KOPT-K1 (cell line): ENCODE measurements around the gene MRTO4.
"Not testable (repeated sequence)": the region's sequence is repeated elsewhere in the genome, so short reads cannot be mapped to it uniquely, and the experiment has no call there.

Source experiments
- H3K27ac ChIP-seq: fragments of 200-600 bp; sonication (generic); 2 replicates; pipeline ENCODE4 v1.5.1; 2016; ENCODE audit warnings: antibody characterized with exemption, mild to moderate bottlenecking, low read depth, low read length; ENCODE audit not compliant: poor library complexity, severe bottlenecking
- H3K36me3 ChIP-seq: fragments of 200-600 bp; sonication (generic); 2 replicates; pipeline ENCODE4 v1.5.1; 2017; ENCODE audit warnings: antibody characterized with exemption, mild to moderate bottlenecking, low read length, moderate library complexity; ENCODE audit not compliant: insufficient read depth
- H3K9me3 ChIP-seq: fragments of 200-600 bp; sonication (generic); 2 replicates; pipeline ENCODE4 v1.5.1; 2017; ENCODE audit warnings: antibody characterized with exemption, low read length, mild to moderate bottlenecking; ENCODE audit not compliant: insufficient read depth, poor library complexity, severe bottlenecking

MRTO4 gene

DNA sequence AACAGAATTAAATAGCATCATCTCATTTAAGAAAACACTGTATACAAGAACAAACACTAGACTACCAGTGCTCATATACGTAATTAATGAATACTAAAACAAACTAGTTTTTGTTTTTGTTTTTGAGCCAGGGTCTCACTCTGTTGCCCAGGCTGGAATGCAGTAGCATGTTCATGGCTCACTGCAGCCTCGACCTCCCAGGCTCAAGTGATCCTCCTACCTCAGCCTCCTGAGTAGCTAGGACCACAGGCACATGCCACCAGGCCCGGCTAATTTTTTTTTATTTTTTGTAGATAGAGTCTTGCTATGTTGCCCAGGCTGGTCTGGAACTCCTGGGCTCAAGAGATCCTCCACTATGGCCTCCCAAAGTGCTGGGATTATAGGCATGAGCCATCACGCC lies 35.0 kb upstream of the MRTO4 start:
- not testable (repeated sequence) for H3K9me3 ChIP-seq, H3K27ac ChIP-seq
- peaks cover 96% of the 10 kb centered on the region for H3K36me3 ChIP-seq

- peaks cover 100% of the 10 kb centered on the region for H3K36me3 ChIP-seq
- no peaks in the 10 kb centered on the region for H3K9me3 ChIP-seq
- no peak overlapping the region for H3K27ac ChIP-seq
Measured at GRCh38 chr1:19219451-19219850, 32.2 kb upstream of the MRTO4 start.

- H3K9me3 ChIP-seq: no peaks in the 10 kb centered on the region
- H3K36me3 ChIP-seq: peaks cover 100% of the 10 kb centered on the region
- H3K27ac ChIP-seq: no peak overlapping the region
Measured at GRCh38 chr1:19220080-19220846, 31.3 kb upstream of the MRTO4 start.

- Histone ChIP-seq H3K9me3 (no peaks in the 10 kb centered on the region), H3K27ac (no peak overlapping the region), H3K36me3 (peaks cover 100% of the 10 kb centered on the region)
Measured at GRCh38 chr1:19220991-19221390, 30.6 kb upstream of the MRTO4 start.

DNA sequence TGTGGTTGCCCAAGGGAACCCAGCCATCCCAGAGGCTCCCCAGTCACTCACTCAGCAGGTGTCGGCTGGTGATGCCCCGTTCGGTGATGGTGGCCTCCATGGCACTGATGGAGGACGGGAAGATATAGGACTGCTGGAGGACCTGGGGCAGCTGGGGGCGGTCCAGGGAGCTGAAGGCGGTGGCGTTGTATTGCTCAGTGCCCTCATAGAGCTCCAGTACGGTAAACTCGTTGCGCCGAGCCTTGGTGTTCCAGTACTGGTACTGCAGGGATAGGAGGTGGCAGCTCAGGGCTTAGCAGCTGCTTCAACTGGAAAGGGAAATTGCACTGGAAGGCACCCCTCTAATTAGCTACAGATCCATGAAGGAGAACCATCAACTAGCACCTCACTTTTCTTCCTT lies 29.0 kb upstream of the MRTO4 start:
- Histone ChIP-seq H3K36me3 (peaks cover 99% of the 10 kb centered on the region), H3K27ac (no peak overlapping the region)

DNA sequence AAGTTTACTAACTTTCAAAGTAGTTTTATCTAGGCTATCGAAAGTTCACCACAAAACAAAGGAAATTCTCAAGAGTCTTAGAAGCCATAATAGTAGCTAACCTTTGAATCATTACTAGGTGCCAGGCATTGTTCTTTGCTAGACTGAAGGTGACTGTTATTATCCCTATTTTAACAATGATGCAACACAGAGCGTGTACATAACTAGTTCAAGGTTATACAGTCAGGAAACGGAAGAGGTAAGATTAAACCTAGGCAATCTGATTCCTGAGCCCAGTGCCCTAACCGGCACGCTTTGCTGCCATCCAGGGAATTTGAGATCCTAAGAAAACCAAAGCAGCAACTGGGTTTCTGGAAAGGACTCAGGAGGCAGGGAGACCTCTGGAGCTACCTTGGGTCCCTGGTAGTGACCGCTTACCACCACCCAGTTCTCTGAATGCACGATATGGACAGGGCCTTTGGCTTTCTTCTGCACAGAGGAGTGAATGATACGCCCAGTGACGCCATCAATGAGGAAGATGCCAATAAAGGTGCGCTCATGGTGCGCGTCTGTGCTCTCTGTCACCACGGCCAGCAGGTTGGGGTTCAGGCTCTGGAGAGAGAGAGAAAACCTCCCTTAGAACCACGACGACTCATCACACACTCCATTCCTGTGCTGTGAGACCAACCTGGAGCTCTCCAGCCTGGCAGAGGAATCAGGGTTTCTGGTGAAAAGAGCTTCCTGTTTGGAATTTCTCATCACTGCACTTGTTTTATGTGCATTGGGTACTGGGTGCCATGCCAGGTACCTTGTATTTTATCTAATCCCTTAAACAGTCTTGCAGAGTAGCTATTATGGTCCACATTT lies 28.4 kb upstream of the MRTO4 start:
- H3K36me3 ChIP-seq: peaks cover 99% of the 10 kb centered on the region
- no peak overlapping the region for H3K27ac ChIP-seq
- no peaks in the 10 kb centered on the region for H3K9me3 ChIP-seq

More for the DNA sequence above, 29.0 kb upstream of the MRTO4 start:
- H3K9me3 ChIP-seq: no peaks in the 10 kb centered on the region

GRCh38 chr1:19229229-19229628 lies 22.4 kb upstream of the MRTO4 start:
- no peak overlapping the region for H3K27ac ChIP-seq
- H3K36me3 ChIP-seq: peaks cover 99% of the 10 kb centered on the region
- H3K9me3 ChIP-seq: no peaks in the 10 kb centered on the region

DNA sequence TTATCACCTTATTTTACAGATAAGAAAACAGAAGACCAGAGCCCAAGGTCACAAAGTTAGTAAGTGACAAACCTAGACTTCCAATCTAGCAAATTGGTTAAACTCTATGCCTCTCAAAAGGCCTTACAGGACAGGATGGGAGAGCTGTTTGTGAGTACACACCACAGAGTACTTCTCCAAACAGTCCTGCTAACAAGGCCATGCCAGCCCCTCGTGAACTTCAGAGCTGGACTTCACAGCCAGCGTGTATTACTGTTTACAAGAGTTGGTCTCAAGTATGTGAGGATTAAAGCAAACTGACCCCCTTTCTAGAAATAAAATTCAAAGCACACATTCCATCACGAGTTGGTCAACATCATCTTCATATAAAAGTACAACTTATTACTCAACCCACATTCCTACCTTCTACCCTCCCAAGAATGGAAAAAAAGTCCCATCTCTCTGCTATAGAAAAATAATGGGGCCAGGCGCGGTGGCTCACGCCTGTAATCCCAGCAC lies 21.7 kb upstream of the MRTO4 start:
- no peaks in the 10 kb centered on the region for H3K9me3 ChIP-seq
- no peak overlapping the region for H3K27ac ChIP-seq
- H3K36me3 ChIP-seq: peaks cover 99% of the 10 kb centered on the region

- H3K27ac ChIP-seq, H3K9me3 ChIP-seq: not testable (repeated sequence)
- H3K36me3 ChIP-seq: peaks cover 96% of the 10 kb centered on the region
Measured at GRCh38 chr1:19231736-19232523, 19.7 kb upstream of the MRTO4 start.

- peaks cover 96% of the 10 kb centered on the region for H3K36me3 ChIP-seq
- no peak overlapping the region for H3K27ac ChIP-seq
- H3K9me3 ChIP-seq: no peaks in the 10 kb centered on the region
Measured at GRCh38 chr1:19232524-19232846, 19.1 kb upstream of the MRTO4 start.

DNA sequence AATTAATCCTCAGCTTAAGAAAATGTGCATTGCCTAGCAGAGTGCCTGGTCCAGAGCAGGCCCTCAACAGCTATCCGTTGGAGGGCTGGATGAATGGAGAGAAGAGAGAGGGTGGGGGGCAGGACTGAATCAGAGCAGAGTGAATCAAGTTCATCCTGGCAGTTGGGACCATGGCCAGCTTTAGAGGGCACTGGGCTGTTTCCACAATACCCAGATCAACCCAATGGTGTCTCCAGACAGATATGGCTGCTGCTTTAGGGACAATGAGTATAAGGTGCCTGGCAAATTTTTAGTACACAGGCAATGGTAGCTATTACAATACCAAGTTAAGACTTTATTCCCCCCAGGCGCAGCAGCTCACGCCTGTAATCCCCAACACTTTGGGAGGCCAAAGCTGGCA lies 17.4 kb upstream of the MRTO4 start:
- Histone ChIP-seq H3K27ac (no peak overlapping the region), H3K9me3 (no peaks in the 10 kb centered on the region), H3K36me3 (peaks cover 96% of the 10 kb centered on the region)

DNA sequence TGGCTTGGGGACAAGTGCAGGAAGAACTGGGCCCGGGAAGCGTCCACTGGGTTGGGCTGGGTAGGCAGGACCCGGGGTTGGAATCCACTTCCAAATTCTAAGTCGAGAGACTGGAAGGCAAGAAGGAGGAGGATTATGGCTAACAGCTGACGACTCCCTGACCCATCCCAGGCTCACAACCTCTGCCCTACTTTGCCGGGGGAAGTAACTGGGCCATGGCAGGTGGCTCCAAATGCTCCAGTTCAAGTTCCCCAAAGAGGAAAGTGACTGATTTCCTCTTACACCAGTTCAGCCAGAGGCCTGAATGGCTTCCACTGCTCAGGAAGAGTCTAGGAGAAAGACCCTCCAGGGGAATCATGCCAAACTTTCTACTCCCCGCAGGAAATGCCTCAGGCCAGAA lies 11.7 kb upstream of the MRTO4 start:
- H3K27ac ChIP-seq: no peak overlapping the region
- H3K36me3 ChIP-seq: peaks cover 96% of the 10 kb centered on the region
- no peaks in the 10 kb centered on the region for H3K9me3 ChIP-seq

DNA sequence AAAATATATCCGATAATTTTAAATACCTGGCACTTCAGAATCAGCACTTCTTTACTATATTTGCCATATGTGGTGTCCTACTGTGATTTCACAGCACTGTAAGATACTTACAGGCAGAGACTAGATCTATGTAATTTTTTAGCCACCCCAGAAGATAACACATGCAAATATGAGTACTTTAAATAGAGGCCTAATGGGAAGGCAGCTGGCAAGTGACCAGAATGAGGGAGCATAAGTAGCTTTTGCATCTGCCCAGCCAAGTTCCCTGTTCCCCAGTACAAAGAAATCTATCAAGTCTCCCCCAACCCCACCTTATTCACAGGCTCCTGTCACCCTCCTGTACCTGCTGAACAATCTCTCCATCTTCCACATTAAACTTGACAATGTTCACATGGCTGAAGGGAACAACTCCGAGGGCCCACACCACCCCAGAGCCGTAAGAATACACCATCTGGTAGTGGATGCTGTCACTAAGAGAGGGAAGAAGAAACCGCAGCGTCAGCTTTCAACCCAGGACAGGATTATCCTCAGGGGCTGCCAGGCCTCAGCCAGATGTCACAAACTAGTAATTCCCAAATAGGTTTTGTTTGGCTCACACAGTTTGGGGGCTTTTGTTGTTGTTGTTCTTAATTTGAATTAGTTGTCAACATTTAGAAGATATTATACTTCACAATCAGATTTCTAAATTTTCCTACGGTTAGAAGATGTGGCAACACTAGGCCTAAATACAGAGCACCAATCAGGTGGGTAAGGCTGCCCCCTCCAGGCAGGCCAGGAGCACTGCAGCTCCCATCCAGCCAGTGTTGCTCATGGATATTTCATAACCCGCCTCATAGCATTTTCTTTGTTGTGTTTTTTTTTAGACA lies 10.7 kb upstream of the MRTO4 start:
- Histone ChIP-seq H3K36me3 (peaks cover 91% of the 10 kb centered on the region), H3K9me3 (no peaks in the 10 kb centered on the region), H3K27ac (no peak overlapping the region)

GRCh38 chr1:19250629-19251304 lies 838 bp upstream of the MRTO4 start:
- H3K9me3 ChIP-seq: no peaks in the 10 kb centered on the region
- peaks cover 30% of the 10 kb centered on the region for H3K36me3 ChIP-seq
- peak overlapping the region; percentile 94 for H3K27ac ChIP-seq
